HG03175 (cell line): Measurements from ENCODE around the gene CBX6.

ENCODE experiments used
- ATAC-seq: cut with Tn5 transposase; IDR thresholded peaks from one replicate; pipeline ENCODE4 v1.9.1; 2021; ENCODE audit warnings: mild to moderate bottlenecking, moderate library complexity; ENCODE audit not compliant: unreplicated experiment

Gene CBX6

GRCh38 chr22:38823076-38823475 lies 48.9 kb downstream of the CBX6 start:
- ATAC-seq, result no peak

DNA sequence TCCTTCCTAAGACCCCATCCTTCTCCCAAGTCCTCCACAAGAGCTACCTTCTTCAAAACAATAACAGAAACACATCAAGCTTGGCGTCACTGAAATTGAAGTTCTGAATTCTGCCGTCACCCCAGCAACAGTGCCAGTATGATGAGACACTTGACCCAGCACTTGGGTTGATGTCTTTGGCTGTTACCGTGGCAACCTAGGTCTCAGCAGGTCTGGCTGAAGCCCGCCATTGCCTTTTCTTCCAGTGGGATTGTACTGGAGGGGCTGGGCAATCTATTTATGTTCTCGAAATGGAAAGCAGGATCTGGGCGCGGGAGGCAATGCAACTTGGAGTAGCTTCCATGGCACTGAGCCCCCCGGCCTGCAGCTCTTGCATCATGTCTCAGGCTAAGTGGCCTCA lies 52.0 kb downstream of the CBX6 start:
- no peak for ATAC-seq

GRCh38 chr22:38819387-38819940 lies 52.6 kb downstream of the CBX6 start:
- ATAC-seq, result no peak

DNA sequence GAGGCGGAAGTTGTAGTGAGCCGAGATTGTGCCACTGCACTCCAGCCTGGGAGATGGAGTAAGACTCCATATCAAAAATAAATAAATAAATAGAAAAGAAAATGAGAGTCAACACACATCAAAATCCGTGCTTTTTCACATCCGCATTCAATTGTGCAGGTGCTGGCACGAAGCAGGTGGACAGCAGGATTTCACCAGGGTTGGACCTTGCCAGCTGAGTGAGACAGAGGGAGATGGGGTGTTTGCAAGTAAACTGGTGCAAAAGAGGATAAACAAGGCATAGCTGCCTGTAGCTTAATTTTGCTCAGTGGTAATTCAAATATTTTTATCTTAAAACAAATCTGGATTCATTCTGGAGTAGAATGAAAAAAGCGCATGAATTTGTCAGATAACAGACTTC lies 54.8 kb downstream of the CBX6 start:
- ATAC-seq, result no peak

- no peak for ATAC-seq
These were observed 56.2 kb downstream of the CBX6 start for GRCh38 chr22:38815842-38816241.
